GM19043 (cell line): ENCODE measurements around the gene PSPH.
"Not testable (repeated sequence)": the region's sequence is repeated elsewhere in the genome, so short reads cannot be mapped to it uniquely, and the experiment has no call there.

ENCODE experiments used
- ATAC-seq: cut with Tn5 transposase; IDR thresholded peaks from one replicate; pipeline ENCODE4 v1.9.1; 2021; ENCODE audit warnings: low read depth; ENCODE audit not compliant: unreplicated experiment

PSPH gene

DNA sequence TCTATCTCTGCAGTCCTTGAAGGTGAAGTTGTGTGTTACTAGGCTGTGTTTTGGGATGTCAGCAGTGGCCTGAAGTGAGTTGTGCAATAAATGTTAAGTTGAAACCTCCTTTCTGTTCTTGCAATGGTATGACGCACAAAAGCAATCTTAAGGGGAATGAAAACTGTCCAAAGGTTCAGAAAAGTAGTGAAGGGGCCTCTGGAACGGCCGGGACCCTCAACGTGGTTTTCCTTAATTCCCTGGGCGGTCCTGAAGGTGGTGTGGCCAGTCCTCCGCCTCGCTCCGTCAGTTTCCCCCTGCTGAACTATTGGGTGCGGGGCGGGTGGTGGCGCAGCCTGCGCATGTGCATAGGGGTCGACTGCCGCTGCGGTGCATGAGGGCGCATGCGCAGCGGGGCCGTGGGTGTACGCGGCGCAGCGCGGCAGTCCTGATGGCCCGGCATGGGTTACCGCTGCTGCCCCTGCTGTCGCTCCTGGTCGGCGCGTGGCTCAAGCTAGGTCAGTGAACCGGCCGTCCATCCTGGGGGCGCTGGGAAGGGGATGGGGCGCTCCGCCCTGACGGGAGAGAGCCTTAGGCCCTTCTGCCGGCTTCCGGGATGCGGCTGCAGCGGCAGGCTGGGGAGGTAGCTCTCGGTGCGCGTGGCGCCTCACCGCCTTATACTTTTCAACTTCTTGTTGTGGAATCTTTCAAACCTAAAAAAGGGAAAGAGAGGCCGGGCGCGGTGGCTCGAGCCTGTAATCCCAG, 12.8 kb upstream of the PSPH start, which contains the start of gene SUMF2:
SUMF2 (plus strand) TSS at position 405 of the 744 bp plus-strand sequence; CDS start at position 431, 26 bp downstream.
- peak; percentile 88 for ATAC-seq

- ATAC-seq, result no peak
These were observed 12.2 kb upstream of the PSPH start for GRCh38 chr7:56063500-56063881.

DNA sequence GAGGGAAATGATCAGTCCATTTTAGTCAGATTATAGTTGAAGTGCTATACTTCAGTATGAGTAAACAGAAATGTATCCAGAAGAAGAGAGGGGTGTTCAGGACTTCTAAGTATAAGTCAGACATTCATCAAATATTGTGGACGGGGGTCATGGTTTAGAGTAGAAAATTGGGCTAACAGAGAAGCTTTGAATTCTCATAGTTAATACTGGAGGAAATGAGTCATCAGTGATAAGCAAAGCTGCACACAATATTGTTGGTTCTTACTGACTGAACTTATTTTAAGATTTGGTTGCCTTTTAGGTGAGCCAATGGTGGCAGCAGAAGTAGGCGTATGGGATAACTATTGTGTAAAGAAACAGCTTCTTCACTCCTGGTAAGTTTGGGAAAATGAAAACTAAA, 11.1 kb upstream of the PSPH start:
- no peak for ATAC-seq

- no peak for ATAC-seq
These were observed 2.7 kb upstream of the PSPH start for GRCh38 chr7:56053993-56054392.

GRCh38 chr7:56053379-56053778, 2.1 kb upstream of the PSPH start:
- no peak for ATAC-seq

- no peak for ATAC-seq
These were observed 248 bp downstream of the PSPH start for GRCh38 chr7:56051053-56051338.

DNA sequence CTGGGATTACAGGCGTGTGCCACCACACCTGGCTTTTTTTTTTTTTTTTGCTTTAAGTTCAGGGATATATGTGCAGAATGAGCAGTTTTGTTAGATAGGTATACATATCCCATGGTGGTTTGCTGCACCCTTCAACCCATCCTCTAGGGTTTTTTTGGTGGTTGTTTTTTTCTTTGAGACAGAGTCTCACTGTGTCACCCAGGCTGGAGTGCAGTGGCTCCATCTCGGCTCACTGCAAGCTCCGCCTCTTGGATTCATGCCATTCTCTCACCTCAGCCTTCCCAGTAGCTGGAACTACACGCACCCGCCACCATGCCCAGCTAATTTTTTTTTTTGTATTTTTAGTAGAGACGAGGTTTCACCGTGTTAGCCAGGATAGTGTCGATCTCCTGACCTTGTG, 2.5 kb downstream of the PSPH start:
- ATAC-seq, result not testable (repeated sequence)

GRCh38 chr7:56048245-56048644, 3.0 kb downstream of the PSPH start:
- no peak for ATAC-seq

DNA sequence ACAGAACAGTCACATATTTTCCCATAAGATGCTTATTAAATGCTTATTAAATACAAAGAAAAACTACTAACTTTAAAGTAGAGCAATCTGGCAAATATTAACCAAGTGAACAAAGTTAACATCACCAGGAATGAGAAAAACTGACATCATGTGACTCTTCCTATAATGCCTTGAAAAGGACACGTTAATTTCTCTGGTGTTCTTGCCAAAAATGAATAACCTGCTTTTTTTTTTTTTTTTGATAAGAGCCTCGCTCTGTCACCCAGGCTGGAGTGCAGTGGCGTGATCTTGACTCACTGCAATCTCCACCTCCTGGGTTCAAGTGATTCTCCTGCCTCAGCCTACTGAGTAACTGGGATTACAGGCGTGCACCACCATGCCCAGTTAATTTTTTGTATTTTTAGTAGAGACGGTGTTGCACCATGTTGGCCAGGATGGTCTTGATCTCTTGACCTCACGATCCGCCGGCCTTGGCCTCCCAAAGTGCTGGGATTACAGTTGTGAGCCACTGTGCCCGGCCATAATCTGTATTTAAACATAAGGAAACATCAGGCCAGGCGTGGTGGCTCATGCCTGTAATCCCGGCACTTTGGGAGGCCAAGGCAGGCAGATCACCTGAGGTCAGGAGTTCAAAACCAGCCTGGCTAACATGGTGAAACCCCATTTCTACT, 3.7 kb downstream of the PSPH start:
- not testable (repeated sequence) for ATAC-seq

GRCh38 chr7:56046721-56047445, 4.4 kb downstream of the PSPH start:
- no peak for ATAC-seq

DNA sequence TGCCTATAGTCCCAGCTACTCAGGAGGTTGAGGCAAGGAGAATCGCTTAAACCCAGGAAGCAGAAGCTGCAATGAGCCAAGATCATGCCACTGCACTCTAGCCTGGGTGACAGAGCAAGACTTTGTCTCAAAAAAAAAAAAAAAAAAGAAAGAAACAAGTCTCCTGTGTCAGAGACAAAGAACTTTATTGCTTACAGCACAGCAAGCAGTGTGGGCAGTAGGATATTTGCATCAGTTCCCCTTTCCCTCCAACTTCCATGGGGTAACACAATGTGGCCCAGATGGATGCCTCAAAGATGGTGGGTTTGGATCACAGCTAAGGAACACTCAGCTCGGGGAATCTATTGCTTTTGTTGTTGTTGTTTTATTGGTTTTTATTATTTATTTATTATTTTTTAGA, 5.5 kb downstream of the PSPH start:
- not testable (repeated sequence) for ATAC-seq

DNA sequence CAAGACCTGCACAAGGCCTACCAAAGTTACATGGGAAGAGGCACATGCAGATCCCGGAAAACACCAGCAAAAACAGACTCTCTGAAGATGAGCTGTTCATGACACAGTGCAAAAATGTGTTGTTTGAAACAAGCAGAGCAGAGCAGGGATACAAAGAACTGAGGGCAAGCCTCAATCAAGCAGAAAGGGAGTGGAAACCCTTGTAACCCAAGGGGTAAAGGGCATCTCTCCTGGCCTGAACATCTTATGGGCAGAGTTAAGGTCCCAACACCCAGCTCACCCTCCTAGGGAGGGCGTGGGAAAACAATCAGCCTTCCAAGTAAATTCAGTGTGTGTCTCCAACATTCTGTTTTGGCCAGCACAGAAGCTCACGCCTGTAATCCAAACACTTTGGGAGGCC, 10.5 kb downstream of the PSPH start:
- ATAC-seq, result no peak

- ATAC-seq, result peak; percentile 90
These were observed 17.4 kb downstream of the PSPH start for GRCh38 chr7:56033671-56034432.

- not testable (repeated sequence) for ATAC-seq
These were observed 18.7 kb downstream of the PSPH start for GRCh38 chr7:56032578-56032977.

DNA sequence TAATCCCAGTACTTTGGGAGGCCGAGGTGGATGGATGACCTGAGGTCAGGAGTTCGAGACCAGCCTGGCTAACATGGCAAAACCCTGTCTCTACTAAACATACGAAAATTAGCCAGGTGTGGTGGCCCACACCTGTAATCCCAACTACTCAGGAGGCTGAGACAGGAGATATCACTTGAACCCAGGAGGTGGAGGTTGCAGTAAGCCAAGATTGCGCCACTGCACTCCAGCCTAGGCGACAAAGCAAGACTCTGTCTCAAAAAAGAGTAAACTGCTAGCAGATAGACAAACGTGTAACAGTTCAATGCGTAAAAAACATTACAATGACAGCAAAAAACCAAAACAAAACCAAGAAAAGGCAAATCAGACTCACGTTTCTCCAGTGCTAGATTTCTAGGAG, 19.7 kb downstream of the PSPH start:
- not testable (repeated sequence) for ATAC-seq

GRCh38 chr7:56030340-56030739, 20.9 kb downstream of the PSPH start:
- ATAC-seq, result no peak

GRCh38 chr7:56028942-56029630, 22.2 kb downstream of the PSPH start:
- ATAC-seq, result no peak

GRCh38 chr7:56026538-56026937, 24.7 kb downstream of the PSPH start:
- ATAC-seq, result no peak

DNA sequence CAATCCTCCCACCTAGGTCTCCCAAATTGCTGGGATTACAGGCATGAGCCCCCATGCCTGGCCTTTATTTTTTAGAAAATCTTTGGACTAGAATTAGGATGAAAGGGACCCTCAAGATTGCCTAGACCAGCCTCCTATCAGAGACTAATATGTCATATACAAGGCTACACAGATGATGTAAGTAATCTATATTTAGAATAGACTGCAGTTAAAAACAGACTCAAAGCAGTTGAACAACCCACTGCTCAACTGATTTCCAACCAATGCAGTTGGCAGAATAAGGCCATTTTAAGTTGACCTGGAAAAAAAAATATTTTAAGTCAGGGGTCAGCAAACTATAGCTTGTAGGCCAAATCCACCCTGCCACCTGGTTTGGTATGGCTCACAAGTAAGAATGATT, 27.7 kb downstream of the PSPH start:
- no peak for ATAC-seq

GRCh38 chr7:56019501-56019900, 31.7 kb downstream of the PSPH start:
- no peak for ATAC-seq
